SK-N-SH treated with all-trans-retinoic acid at 6 μM for 48 hours (cell line): Measurements from ENCODE around the gene DMRTB1.

Experiments used
- ATAC-seq: fragments of 200-7000 bp; cut with Tn5 transposase; 3 replicates; pipeline ENCODE4 v1.9.1; 2020; ENCODE audit warnings: mild to moderate bottlenecking, moderate library complexity
- ARNTL ChIP-seq: fragments of 450-650 bp; formaldehyde crosslinking; IDR thresholded peaks from 2 replicates; pipeline ENCODE4 v1.5.0; 2020; ENCODE audit warnings: low read depth, mild to moderate bottlenecking, moderate library complexity, borderline replicate concordance
- BACH2 ChIP-seq: fragments of 250-450 bp; sonication (Bioruptor Pico); IDR thresholded peaks from 2 replicates; pipeline ENCODE4 v1.9.0; 2021; ENCODE audit warnings: mild to moderate bottlenecking, borderline replicate concordance
- CSDC2 ChIP-seq: fragments of 250-450 bp; sonication (Bioruptor Pico); IDR thresholded peaks from 2 replicates; pipeline ENCODE4 v1.5.0; 2020; ENCODE audit warnings: mild to moderate bottlenecking, moderate library complexity
- ESRRG ChIP-seq: fragments of 250-450 bp; sonication (Bioruptor Pico); IDR thresholded peaks from 2 replicates; pipeline ENCODE4 v1.6.1; 2021; ENCODE audit warnings: mild to moderate bottlenecking
- GLIS3 ChIP-seq: fragments of 250-450 bp; sonication (Bioruptor Pico); IDR thresholded peaks from 2 replicates; pipeline ENCODE4 v1.5.0; 2020; ENCODE audit warnings: mild to moderate bottlenecking, moderate library complexity
- ISL1 ChIP-seq: fragments of 250-450 bp; sonication (Bioruptor Pico); IDR thresholded peaks from 2 replicates; pipeline ENCODE4 v2.1.2; 2022; ENCODE audit warnings: mild to moderate bottlenecking, moderate library complexity
- PATZ1 ChIP-seq: fragments of 250-450 bp; sonication (Bioruptor Pico); IDR thresholded peaks from 2 replicates; pipeline ENCODE4 v1.8.0; 2020; ENCODE audit warnings: mild to moderate bottlenecking, moderate library complexity, borderline replicate concordance
- PPARA ChIP-seq: fragments of 250-450 bp; sonication (Bioruptor Pico); IDR thresholded peaks from 2 replicates; pipeline ENCODE4 v1.5.0; 2020; ENCODE audit warnings: mild to moderate bottlenecking, borderline replicate concordance
- RARB ChIP-seq: fragments of 250-450 bp; sonication (Bioruptor Pico); IDR thresholded peaks from 2 replicates; pipeline ENCODE4 v1.8.0; 2021; ENCODE audit warnings: mild to moderate bottlenecking, moderate library complexity
- SNAI2 ChIP-seq: fragments of 250-450 bp; sonication (Bioruptor Pico); IDR thresholded peaks from 2 replicates; pipeline ENCODE4 v1.5.0; 2020; ENCODE audit warnings: mild to moderate bottlenecking, moderate library complexity
- TCF4 ChIP-seq: fragments of 250-450 bp; sonication (Bioruptor Pico); IDR thresholded peaks from 2 replicates; pipeline ENCODE4 v1.8.0; 2021; ENCODE audit warnings: mild to moderate bottlenecking, moderate library complexity, borderline replicate concordance
- ZC3H10 ChIP-seq: fragments of 250-450 bp; sonication (Bioruptor Pico); IDR thresholded peaks from 2 replicates; pipeline ENCODE4 v1.5.1; 2021; ENCODE audit warnings: mild to moderate bottlenecking, moderate library complexity
- ZFP3 ChIP-seq: fragments of 250-450 bp; sonication (Bioruptor Pico); IDR thresholded peaks from 2 replicates; pipeline ENCODE4 v1.5.0; 2020; ENCODE audit warnings: mild to moderate bottlenecking, moderate library complexity
- ZFP30 ChIP-seq: fragments of 450-650 bp; formaldehyde crosslinking; IDR thresholded peaks from 2 replicates; pipeline ENCODE4 v1.5.0; 2022; ENCODE audit warnings: mild to moderate bottlenecking, moderate library complexity
- ZNF565 ChIP-seq: fragments of 450-650 bp; formaldehyde crosslinking; conservative IDR thresholded peaks from 2 replicates; pipeline ENCODE4 v1.5.0; 2020; ENCODE audit warnings: low read depth, mild to moderate bottlenecking, moderate library complexity
- ZNF70 ChIP-seq: fragments of 450-650 bp; formaldehyde crosslinking; IDR thresholded peaks from 2 replicates; pipeline ENCODE4 v1.5.0; 2020; ENCODE audit warnings: mild to moderate bottlenecking, moderate library complexity
- ZNF8 ChIP-seq: fragments of 450-650 bp; formaldehyde crosslinking; IDR thresholded peaks from 2 replicates; pipeline ENCODE4 v1.5.0; 2020; ENCODE audit warnings: mild to moderate bottlenecking, moderate library complexity
- TF ChIP-seq, protein P1 (sequence below): fragments of 250-450 bp; sonication (Bioruptor Pico); IDR thresholded peaks from 2 replicates; pipeline ENCODE4 v1.8.0; 2021; ENCODE audit warnings: low read depth, mild to moderate bottlenecking, moderate library complexity, borderline replicate concordance
- TF ChIP-seq, protein P2 (sequence below): fragments of 250-450 bp; sonication (Bioruptor Pico); IDR thresholded peaks from 2 replicates; pipeline ENCODE4 v1.5.1; 2021; ENCODE audit warnings: mild to moderate bottlenecking, moderate library complexity

DMRTB1 gene

GRCh38 chr1:53485478-53486394 is 26.5 kb downstream of the DMRTB1 start:
- peak; percentile 99 for ATAC-seq
- TF ChIP-seq GLIS3 (CRISPR knock-in tag) (no peak), RARB (no peak), TCF4 (CRISPR knock-in tag) (no peak), ZFP3 (CRISPR knock-in tag) (no peak), SNAI2 (no peak)
- TF ChIP-seq, all 23 proteins: peak for 0

DNA sequence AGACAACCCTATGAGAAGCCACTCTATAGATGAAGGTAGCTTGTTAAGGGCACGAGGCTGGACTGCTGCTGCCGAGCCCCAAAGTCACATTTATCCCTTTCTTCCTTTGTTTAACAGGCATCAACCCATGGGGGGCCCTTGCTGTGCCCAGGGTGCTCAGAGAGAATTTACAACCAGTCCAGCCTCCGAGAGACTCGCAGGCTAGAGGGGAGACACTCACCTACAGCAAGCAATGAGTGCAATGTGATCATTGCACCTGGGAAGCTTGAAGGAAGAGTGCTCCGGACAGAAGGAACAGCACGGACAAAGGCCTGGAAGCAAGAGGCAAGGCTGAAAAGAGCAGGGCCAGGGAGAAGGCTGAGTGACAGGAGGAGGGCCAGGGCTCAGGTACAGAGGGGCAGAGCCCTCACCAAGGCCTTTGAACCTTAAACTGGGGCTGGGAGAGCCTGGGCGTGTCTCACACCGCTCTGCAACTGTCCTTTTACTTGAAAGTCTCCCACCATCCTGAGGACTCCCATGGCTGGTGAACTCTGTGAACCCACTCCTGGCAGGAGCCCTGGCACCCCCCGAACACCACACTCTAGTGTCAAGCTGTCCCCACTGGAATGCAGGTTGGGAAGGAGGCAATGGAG is 27.3 kb downstream of the DMRTB1 start:
- TF ChIP-seq BACH2 (CRISPR knock-in tag), result no peak
- no peak for ATAC-seq

DNA sequence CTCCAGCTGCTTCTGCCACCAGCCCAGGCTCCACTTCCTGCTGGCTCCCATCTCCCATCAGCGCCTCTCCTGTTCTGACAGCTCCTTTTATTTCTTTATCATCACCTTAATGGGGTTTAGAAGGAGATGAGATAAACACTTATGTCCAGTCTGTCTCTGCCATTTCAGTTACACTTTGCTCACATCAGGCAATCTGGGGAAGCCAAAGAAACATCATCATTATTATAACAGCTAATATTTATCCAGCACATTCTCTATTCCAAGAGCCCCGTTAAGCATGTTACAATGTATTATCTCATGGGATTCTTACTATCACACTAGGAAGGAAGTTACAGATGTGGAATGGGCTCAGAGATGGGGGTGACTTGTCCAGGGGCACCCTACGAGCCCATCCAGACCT is 31.2 kb downstream of the DMRTB1 start:
- no peak for TF ChIP-seq ZFP3 (CRISPR knock-in tag)
- no peak for TF ChIP-seq PATZ1 (CRISPR knock-in tag)
- TF ChIP-seq ISL1 (CRISPR knock-in tag), result no peak
- TF ChIP-seq CSDC2, result no peak
- TF ChIP-seq, protein P1, sequence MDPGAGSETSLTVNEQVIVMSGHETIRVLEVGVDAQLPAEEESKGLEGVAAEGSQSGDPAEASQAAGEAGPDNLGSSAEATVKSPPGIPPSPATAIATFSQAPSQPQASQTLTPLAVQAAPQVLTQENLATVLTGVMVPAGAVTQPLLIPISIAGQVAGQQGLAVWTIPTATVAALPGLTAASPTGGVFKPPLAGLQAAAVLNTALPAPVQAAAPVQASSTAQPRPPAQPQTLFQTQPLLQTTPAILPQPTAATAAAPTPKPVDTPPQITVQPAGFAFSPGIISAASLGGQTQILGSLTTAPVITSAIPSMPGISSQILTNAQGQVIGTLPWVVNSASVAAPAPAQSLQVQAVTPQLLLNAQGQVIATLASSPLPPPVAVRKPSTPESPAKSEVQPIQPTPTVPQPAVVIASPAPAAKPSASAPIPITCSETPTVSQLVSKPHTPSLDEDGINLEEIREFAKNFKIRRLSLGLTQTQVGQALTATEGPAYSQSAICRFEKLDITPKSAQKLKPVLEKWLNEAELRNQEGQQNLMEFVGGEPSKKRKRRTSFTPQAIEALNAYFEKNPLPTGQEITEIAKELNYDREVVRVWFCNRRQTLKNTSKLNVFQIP, result no peak
- TF ChIP-seq BACH2 (CRISPR knock-in tag), result no peak
- TF ChIP-seq ZC3H10 (CRISPR knock-in tag), result no peak
- TF ChIP-seq RARB, result no peak
- TF ChIP-seq, all 23 proteins: peak for 0
- ATAC-seq, result no peak

GRCh38 chr1:53495633-53496345 is 36.6 kb downstream of the DMRTB1 start:
- TF ChIP-seq TCF4 (CRISPR knock-in tag), result no peak
- no peak for TF ChIP-seq ISL1 (CRISPR knock-in tag)
- ATAC-seq, result no peak; the same call in 2 of the 3 replicates

DNA sequence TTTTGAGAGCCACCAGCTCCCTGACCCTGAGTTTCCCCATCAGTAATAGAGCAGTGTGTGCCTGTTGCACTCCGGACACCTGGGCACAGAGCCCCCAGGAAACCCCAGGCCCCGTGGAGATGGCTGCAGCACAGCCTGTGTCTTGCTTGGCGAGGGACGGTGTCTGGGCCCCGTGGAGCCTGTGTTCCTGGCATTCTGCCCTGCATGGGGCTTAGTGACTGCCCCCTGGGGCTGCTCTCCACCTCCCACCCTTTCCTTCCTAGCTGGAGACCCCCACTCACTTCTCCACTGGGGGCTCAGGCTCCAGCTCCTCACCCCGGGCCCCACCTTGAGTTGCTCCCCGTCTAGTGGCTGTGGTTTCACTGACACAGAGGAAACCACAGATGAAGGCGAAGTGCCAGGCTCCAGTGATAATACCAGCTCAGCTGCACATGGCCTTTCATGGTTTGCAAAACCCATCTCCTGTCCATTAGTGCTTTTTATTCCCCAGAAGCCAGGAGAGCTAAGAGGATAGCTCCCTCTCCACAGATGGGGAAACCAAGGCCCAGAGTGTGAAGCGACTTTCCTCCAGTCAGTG is 39.4 kb downstream of the DMRTB1 start:
- no peak for TF ChIP-seq PATZ1 (CRISPR knock-in tag)

GRCh38 chr1:53499257-53500203 is 40.3 kb downstream of the DMRTB1 start:
- TF ChIP-seq ARNTL (CRISPR knock-in tag) (no peak), ZNF8 (CRISPR knock-in tag) (no peak), ZFP30 (no peak), GLIS3 (CRISPR knock-in tag) (no peak), TCF4 (CRISPR knock-in tag) (no peak), ESRRG (CRISPR knock-in tag) (no peak), ZC3H10 (CRISPR knock-in tag) (no peak), RARB (no peak), ZNF70 (CRISPR knock-in tag) (no peak), SNAI2 (no peak), PPARA (CRISPR knock-in tag) (no peak), BACH2 (CRISPR knock-in tag) (no peak), ZNF565 (CRISPR knock-in tag) (no peak)
- TF ChIP-seq, protein P2, sequence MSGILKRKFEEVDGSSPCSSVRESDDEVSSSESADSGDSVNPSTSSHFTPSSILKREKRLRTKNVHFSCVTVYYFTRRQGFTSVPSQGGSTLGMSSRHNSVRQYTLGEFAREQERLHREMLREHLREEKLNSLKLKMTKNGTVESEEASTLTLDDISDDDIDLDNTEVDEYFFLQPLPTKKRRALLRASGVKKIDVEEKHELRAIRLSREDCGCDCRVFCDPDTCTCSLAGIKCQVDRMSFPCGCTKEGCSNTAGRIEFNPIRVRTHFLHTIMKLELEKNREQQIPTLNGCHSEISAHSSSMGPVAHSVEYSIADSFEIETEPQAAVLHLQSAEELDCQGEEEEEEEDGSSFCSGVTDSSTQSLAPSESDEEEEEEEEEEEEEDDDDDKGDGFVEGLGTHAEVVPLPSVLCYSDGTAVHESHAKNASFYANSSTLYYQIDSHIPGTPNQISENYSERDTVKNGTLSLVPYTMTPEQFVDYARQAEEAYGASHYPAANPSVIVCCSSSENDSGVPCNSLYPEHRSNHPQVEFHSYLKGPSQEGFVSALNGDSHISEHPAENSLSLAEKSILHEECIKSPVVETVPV, result no peak
- TF ChIP-seq, protein P1, result no peak
- no peak for ATAC-seq

More for the DNA sequence above, 39.4 kb downstream of the DMRTB1 start:
- peak; percentile 42; the same call in 2 of the 3 replicates for ATAC-seq
